CD14-positive monocyte (primary cell): ENCODE data around the gene ZNF674. TPM values are rescaled to one million over a fixed set of nuclear protein-coding genes. Genes with fewer than 3 reads are reported as not detected.

Experiments
- DNase-seq, 3 donors: peaks; one replicate each; pipeline ENCODE4 v3.0.0-alpha.2; 2011 to 2022
- H2AFZ ChIP-seq: 2 replicates; pipeline ENCODE4 v1.6.0; 2012; ENCODE audit warnings: mild to moderate bottlenecking, low read depth, low read length, inconsistent platforms; ENCODE audit not compliant: insufficient read depth, poor library complexity, severe bottlenecking
- H3K27ac ChIP-seq, 2 donors: 1 replicate in 1 of 2; 2 replicates in 1 of 2; pipeline ENCODE4 v1.5.1; 2012 to 2013; ENCODE audit warnings: low read length in 2 of 2, control low read depth in 1 of 2, inconsistent platforms in 1 of 2, low read depth in 1 of 2, mild to moderate bottlenecking in 1 of 2
- H3K27me3 ChIP-seq, 2 donors: one replicate each; pipeline versions ENCODE4 v1.6.0 to v1.6.1; 2011 to 2013; ENCODE audit warnings: low read length in 2 of 2; ENCODE audit not compliant: control insufficient read depth in 2 of 2, insufficient read depth in 2 of 2
- H3K36me3 ChIP-seq, 2 donors: replicated peaks in 1 of 2; 1 replicate in 1 of 2; 2 replicates in 1 of 2; pipeline versions ENCODE4 v1.5.1 to v1.6.1; 2012 to 2013; ENCODE audit warnings: low read length in 2 of 2, control low read depth in 1 of 2, inconsistent platforms in 1 of 2, mild to moderate bottlenecking in 1 of 2; ENCODE audit not compliant: insufficient read depth in 2 of 2, control insufficient read depth in 1 of 2
- H3K4me1 ChIP-seq, 2 donors: 1 replicate in 1 of 2; 2 replicates in 1 of 2; pipeline versions ENCODE4 v1.5.1 to v1.6.1; 2012 to 2013; ENCODE audit warnings: low read length in 2 of 2, control low read depth in 1 of 2, inconsistent platforms in 1 of 2, mild to moderate bottlenecking in 1 of 2, moderate library complexity in 1 of 2; ENCODE audit not compliant: insufficient read depth in 2 of 2, control insufficient read depth in 1 of 2
- H3K4me2 ChIP-seq: replicated peaks from 2 replicates; pipeline ENCODE3; 2012; ENCODE audit warnings: low read length, moderate library complexity, mild to moderate bottlenecking; ENCODE audit not compliant: poor library complexity, severe bottlenecking; ENCODE audit errors: extremely low read depth
- H3K4me3 ChIP-seq, 3 experiments: fragments of 200-600 bp in 1 of 3; sonication (generic) in 1 of 3; replicated peaks in 1 of 3; 1 replicate in 2 of 3; 2 replicates in 1 of 3; pipeline ENCODE4 v1.5.1; 2011 to 2013; ENCODE audit warnings: low read length in 3 of 3, mild to moderate bottlenecking in 3 of 3, control low read depth in 2 of 3, low read depth in 2 of 3, inconsistent platforms in 1 of 3, moderate library complexity in 1 of 3
- H3K79me2 ChIP-seq: 2 replicates; pipeline ENCODE4 v1.6.0; 2012; ENCODE audit warnings: mild to moderate bottlenecking, control low read depth, inconsistent platforms, low read length, moderate library complexity; ENCODE audit not compliant: insufficient read depth
- H3K9ac ChIP-seq: 2 replicates; pipeline ENCODE4 v1.6.0; 2017; ENCODE audit warnings: low read length, mild to moderate bottlenecking; ENCODE audit not compliant: insufficient read depth, poor library complexity, severe bottlenecking
- H3K9me3 ChIP-seq, 2 donors: replicated peaks in 1 of 2; 1 replicate in 1 of 2; 2 replicates in 1 of 2; pipeline versions ENCODE4 v1.5.1 to v1.6.1; 2012 to 2013; ENCODE audit warnings: low read length in 2 of 2, control low read depth in 1 of 2; ENCODE audit not compliant: control insufficient read depth in 1 of 2, insufficient read depth in 1 of 2
- H4K20me1 ChIP-seq: 2 replicates; pipeline ENCODE4 v1.6.0; 2012; ENCODE audit warnings: mild to moderate bottlenecking, low read length, control low read depth, moderate library complexity; ENCODE audit not compliant: insufficient read depth
- H3K27ac Mint-ChIP-seq, 7 donors: one replicate each; pipeline ENCODE4 v1.8.0; 2020; ENCODE audit warnings: mild to moderate bottlenecking in 7 of 7, mixed read lengths in 7 of 7, moderate library complexity in 6 of 7, inconsistent platforms in 2 of 7
- H3K27me3 Mint-ChIP-seq, 3 donors: one replicate each; pipeline ENCODE4 v1.8.0; 2021 to 2022; ENCODE audit warnings: low read depth in 3 of 3, mild to moderate bottlenecking in 3 of 3, mixed read lengths in 3 of 3, moderate library complexity in 3 of 3, inconsistent platforms in 1 of 3
- H3K36me3 Mint-ChIP-seq, 2 donors: one replicate each; pipeline ENCODE4 v1.8.0; 2020; ENCODE audit warnings: mixed read lengths in 2 of 2, inconsistent platforms in 1 of 2, mild to moderate bottlenecking in 1 of 2
- H3K4me1 Mint-ChIP-seq: one replicate; pipeline ENCODE4 v1.8.0; 2020; ENCODE audit warnings: mild to moderate bottlenecking, mixed read lengths
- H3K4me3 Mint-ChIP-seq, 2 donors: one replicate each; pipeline ENCODE4 v1.8.0; 2020; ENCODE audit warnings: mild to moderate bottlenecking in 2 of 2, mixed read lengths in 2 of 2, moderate library complexity in 1 of 2
- H3K9me3 Mint-ChIP-seq, 7 donors: one replicate each; pipeline ENCODE4 v1.8.0; 2020 to 2022; ENCODE audit warnings: mixed read lengths in 7 of 7, mild to moderate bottlenecking in 6 of 7, moderate library complexity in 6 of 7, inconsistent platforms in 2 of 7
- CTCF ChIP-seq: fragments of 200-600 bp; IDR thresholded peaks from one replicate; pipeline ENCODE4 v1.8.0; 2022; ENCODE audit warnings: antibody characterized with exemption, mild to moderate bottlenecking
- whole genome bisulfite sequencing: methylation state at CpG from one replicate; pipeline ENCODE4 v1.1.5; 2013; ENCODE audit warnings: missing lambda C conversion rate; ENCODE audit not compliant: insufficient coverage; 5-methylcytosine and 5-hydroxymethylcytosine counted together
- intact Hi-C, 2 donors: fragments of 100-400 bp; cut with micrococcal nuclease; formaldehyde crosslinking; loops; one replicate each; pipeline versions ENCODE4 v1.15.0 to v1.15.1; 2023
- polyA plus RNA-seq, 3 donors: library from polyadenylated mRNA; depleted of rRNA in 1 of 3; unstranded in 2 of 3; stranded (reverse) in 1 of 3; fragments of 300-500 nt in 2 of 3; fragments of >200 nt in 1 of 3; fragmentation: Illumina TruSeq in 2 of 3; gene quantifications; 1 replicate in 2 of 3; 2 replicates in 1 of 3; pipeline ENCODE4 v1.2.3, GENCODE V29; 2012 to 2021

The ZNF674 gene
- polyA plus RNA-seq, 3 donors = 0.65 to 1.4 (median 0.93) TPM

- no peak for DNase-seq
- no peaks in the 10 kb centered on the region for H3K27me3 ChIP-seq
- H3K27ac ChIP-seq = no peak overlapping the region
- H3K4me2 ChIP-seq = no peak overlapping the region
- TF ChIP-seq CTCF = no peak
- WGBS = 100% methylated on average over 1 of the region's 5 CpGs
- Mint-ChIP-seq H3K27me3 (peaks cover 0 to 11% (median 1%) of the 10 kb centered on the region in 3 donors), H3K4me3 (no peak overlapping the region), H3K36me3 (peaks cover 2 to 6% of the 10 kb centered on the region in 2 donors), H3K9me3 (no peaks in the 10 kb centered on the region), H3K27ac (peak overlapping the region in 3 of 7 donors; percentile 40 to 78 (median 73)), H3K4me1 (peaks cover under 1% of the 10 kb centered on the region)
- H3K9ac ChIP-seq = no peak overlapping the region
- intact Hi-C loops = loop anchor here in 1 of 2 donors (2.0 kb wide), 1 partner anchor 133 kb away; no protein-coding TSS in a partner anchor
- H3K4me1 ChIP-seq = no peaks in the 10 kb centered on the region
- no peak overlapping the region for H2AFZ ChIP-seq
- no peak overlapping the region for H3K4me3 ChIP-seq
- H3K9me3 ChIP-seq = no peaks in the 10 kb centered on the region
- H3K36me3 ChIP-seq = no peaks in the 10 kb centered on the region
- peaks cover 2% of the 10 kb centered on the region for H3K79me2 ChIP-seq
- H4K20me1 ChIP-seq = no peaks in the 10 kb centered on the region
These were observed 8.7 kb upstream of the ZNF674 start for GRCh38 chrX:46553935-46554334.

GRCh38 chrX:46551494-46552128, 6.4 kb upstream of the ZNF674 start:
- Mint-ChIP-seq H3K4me1 (peaks cover 3% of the 10 kb centered on the region), H3K27ac (no peak overlapping the region), H3K9me3 (no peaks in the 10 kb centered on the region), H3K4me3 (no peak overlapping the region), H3K36me3 (peaks cover 8 to 11% of the 10 kb centered on the region in 2 donors), H3K27me3 (peaks cover 0 to 7% (median 1%) of the 10 kb centered on the region in 3 donors)
- no peak for DNase-seq
- H3K27me3 ChIP-seq = no peaks in the 10 kb centered on the region
- no CpG with 5 or more reads among the region's 8 CpGs for WGBS
- peaks cover 0 to under 1% of the 10 kb centered on the region in 2 donors for H3K4me1 ChIP-seq
- intact Hi-C loops = no loop called here
- no peaks in the 10 kb centered on the region for H3K36me3 ChIP-seq
- H3K9me3 ChIP-seq = no peaks in the 10 kb centered on the region
- peaks cover 25% of the 10 kb centered on the region for H3K79me2 ChIP-seq
- H4K20me1 ChIP-seq = no peaks in the 10 kb centered on the region
- TF ChIP-seq CTCF = no peak
- H2AFZ ChIP-seq = no peak overlapping the region
- H3K9ac ChIP-seq = no peak overlapping the region
- no peak overlapping the region for H3K4me3 ChIP-seq
- no peak overlapping the region for H3K27ac ChIP-seq
- H3K4me2 ChIP-seq = no peak overlapping the region
